ENCODE results near the gene DNASE2B. TPM values are rescaled to one million over a fixed set of nuclear protein-coding genes. Genes with fewer than 3 reads are reported as not detected.

Gene DNASE2B
- total RNA-seq, 1 donor from 2014 or later, result not detected

DNA sequence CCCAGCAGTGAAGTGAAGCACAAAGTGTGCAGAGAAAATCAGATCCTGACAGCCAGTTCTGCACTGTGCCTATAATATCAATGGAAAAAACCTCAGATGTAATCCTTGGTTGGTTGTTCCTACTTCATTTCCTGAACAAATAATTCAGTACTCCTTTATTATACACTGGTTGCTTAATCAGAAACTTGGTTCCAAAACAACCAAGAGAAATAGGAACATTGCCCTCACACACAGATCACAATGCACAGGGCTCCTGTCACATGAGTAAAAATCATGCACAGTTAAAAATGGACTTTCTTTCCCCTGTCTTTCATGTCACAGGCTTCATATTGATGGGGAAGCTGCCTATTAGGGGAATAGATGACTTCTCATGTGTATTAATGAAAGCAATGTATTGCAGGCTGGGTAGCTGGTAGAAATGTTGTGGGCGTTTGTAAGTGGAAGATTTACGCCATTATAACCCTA, 9.7 kb downstream of the DNASE2B start:
- Histone ChIP-seq H3K27me3 (ENCODE audit: low read depth) (no peaks in the 10 kb centered on the region), H3K4me3 (no peak overlapping the region), H3K27ac (replicated peaks) (no peak overlapping the region), H3K36me3 (no peaks in the 10 kb centered on the region), H3K9me3 (replicated peaks) (no peaks in the 10 kb centered on the region), H3K4me1 (no peaks in the 10 kb centered on the region)
- DNase-seq, result no peak
- intact Hi-C loops (cut with micrococcal nuclease), result no loop called here
- TF ChIP-seq CTCF (IDR thresholded peaks at IDR 0.05; ENCODE audit: borderline replicate concordance), result no peak

DNA sequence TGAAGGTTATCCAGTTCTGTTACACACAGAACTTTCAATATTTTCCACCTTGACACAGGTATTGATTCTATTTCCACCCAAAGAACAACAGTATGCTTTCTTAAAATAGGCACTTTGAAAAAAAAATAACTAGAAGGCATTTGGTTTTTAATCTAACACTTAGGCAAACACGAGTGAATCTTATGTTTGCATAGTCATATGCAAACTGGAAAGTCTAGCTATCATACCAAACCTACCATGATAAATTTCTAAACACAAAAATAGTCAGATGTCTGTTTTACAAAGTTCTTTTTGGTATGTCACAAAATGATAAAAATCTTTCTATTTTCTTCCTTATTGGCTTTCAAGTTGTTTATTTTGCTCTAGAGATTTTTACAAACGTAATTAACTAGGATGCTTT, 11.6 kb downstream of the DNASE2B start:
- TF ChIP-seq CTCF (IDR thresholded peaks at IDR 0.05; ENCODE audit: borderline replicate concordance), result no peak
- Histone ChIP-seq H3K9me3 (replicated peaks) (no peaks in the 10 kb centered on the region), H3K4me3 (no peak overlapping the region), H3K4me1 (no peaks in the 10 kb centered on the region), H3K27ac (replicated peaks) (no peak overlapping the region), H3K36me3 (no peaks in the 10 kb centered on the region), H3K27me3 (ENCODE audit: low read depth) (no peaks in the 10 kb centered on the region)
- intact Hi-C loops (cut with micrococcal nuclease), result no loop called here
- DNase-seq, result no peak

- no peaks in the 10 kb centered on the region for H3K9me3 ChIP-seq (replicated peaks)
- no peaks in the 10 kb centered on the region for H3K36me3 ChIP-seq
- H3K4me3 ChIP-seq, result no peak overlapping the region
- no peaks in the 10 kb centered on the region for H3K27me3 ChIP-seq (ENCODE audit: low read depth)
- no peak overlapping the region for H3K27ac ChIP-seq (replicated peaks)
- no peak for DNase-seq
- intact Hi-C loops (cut with micrococcal nuclease), result no loop called here
- H3K4me1 ChIP-seq, result no peaks in the 10 kb centered on the region
- TF ChIP-seq CTCF (IDR thresholded peaks at IDR 0.05; ENCODE audit: borderline replicate concordance), result no peak
Measured at GRCh38 chr1:84410328-84411095, 12.2 kb downstream of the DNASE2B start.

- intact Hi-C loops (cut with micrococcal nuclease), result no loop called here
- Histone ChIP-seq H3K4me3 (no peak overlapping the region), H3K27ac (replicated peaks) (no peak overlapping the region), H3K9me3 (replicated peaks) (no peaks in the 10 kb centered on the region), H3K36me3 (no peaks in the 10 kb centered on the region), H3K27me3 (ENCODE audit: low read depth) (no peaks in the 10 kb centered on the region), H3K4me1 (no peaks in the 10 kb centered on the region)
- TF ChIP-seq CTCF (IDR thresholded peaks at IDR 0.05; ENCODE audit: borderline replicate concordance), result no peak
- no peak for DNase-seq
Measured at GRCh38 chr1:84412316-84412942, 14.1 kb downstream of the DNASE2B start.

- no peak for DNase-seq
- no peaks in the 10 kb centered on the region for H3K4me1 ChIP-seq
- no peaks in the 10 kb centered on the region for H3K36me3 ChIP-seq
- H3K4me3 ChIP-seq, result no peak overlapping the region
- H3K27ac ChIP-seq (replicated peaks), result no peak overlapping the region
- intact Hi-C loops (cut with micrococcal nuclease), result no loop called here
- H3K9me3 ChIP-seq (replicated peaks), result no peaks in the 10 kb centered on the region
- no peaks in the 10 kb centered on the region for H3K27me3 ChIP-seq (ENCODE audit: low read depth)
- TF ChIP-seq CTCF (IDR thresholded peaks at IDR 0.05; ENCODE audit: borderline replicate concordance), result no peak
Measured at GRCh38 chr1:84415396-84415795, 17.1 kb downstream of the DNASE2B start.
